HG02798 (cell line): Measurements from ENCODE around the gene GLDC.
A peak's percentile ranks its signal among the peaks of the same experiment; 100 is the strongest.
"Not testable (repeated sequence)": the region's sequence is repeated elsewhere in the genome, so short reads cannot be mapped to it uniquely, and the experiment has no call there.

Experiments
- ATAC-seq: cut with Tn5 transposase; IDR thresholded peaks from one replicate; pipeline ENCODE4 v1.9.1; 2021; ENCODE audit warnings: mild to moderate bottlenecking; ENCODE audit not compliant: unreplicated experiment, poor library complexity

Gene GLDC

GRCh38 chr9:6625363-6625762 lies 20.2 kb downstream of the GLDC start:
- ATAC-seq = no peak

- ATAC-seq = not testable (repeated sequence)
Measured at GRCh38 chr9:6622784-6623183, 22.7 kb downstream of the GLDC start.

GRCh38 chr9:6620796-6621195 lies 24.7 kb downstream of the GLDC start:
- ATAC-seq = no peak

GRCh38 chr9:6620353-6620752 lies 25.2 kb downstream of the GLDC start:
- no peak for ATAC-seq

- ATAC-seq = no peak
Measured at GRCh38 chr9:6619909-6620308, 25.6 kb downstream of the GLDC start.

GRCh38 chr9:6616951-6617602 lies 28.5 kb downstream of the GLDC start:
- no peak for ATAC-seq

GRCh38 chr9:6614489-6614888 lies 31.0 kb downstream of the GLDC start:
- no peak for ATAC-seq

GRCh38 chr9:6611865-6612264 lies 33.7 kb downstream of the GLDC start:
- ATAC-seq = no peak

- ATAC-seq = no peak
Measured at GRCh38 chr9:6610073-6610472, 35.5 kb downstream of the GLDC start.

- no peak for ATAC-seq
Measured at GRCh38 chr9:6609497-6610016, 36.0 kb downstream of the GLDC start.

- ATAC-seq = peak; percentile 83
Measured at GRCh38 chr9:6605202-6605601, 40.3 kb downstream of the GLDC start.

GRCh38 chr9:6600426-6600825 lies 45.1 kb downstream of the GLDC start:
- ATAC-seq = no peak

GRCh38 chr9:6600006-6600405 lies 45.5 kb downstream of the GLDC start:
- ATAC-seq = no peak

GRCh38 chr9:6598249-6598725 lies 47.2 kb downstream of the GLDC start:
- peak; percentile 96 for ATAC-seq

- ATAC-seq = no peak
Measured at GRCh38 chr9:6592791-6593190, 52.7 kb downstream of the GLDC start.

- no peak for ATAC-seq
Measured at GRCh38 chr9:6592231-6592630, 53.3 kb downstream of the GLDC start.

- no peak for ATAC-seq
Measured at GRCh38 chr9:6590772-6591384, 54.7 kb downstream of the GLDC start.

GRCh38 chr9:6590334-6590733 lies 55.2 kb downstream of the GLDC start:
- ATAC-seq = no peak

- ATAC-seq = no peak
Measured at GRCh38 chr9:6584881-6585597, 60.5 kb downstream of the GLDC start.

GRCh38 chr9:6581253-6581652 lies 64.3 kb downstream of the GLDC start:
- ATAC-seq = no peak

- ATAC-seq = no peak
Measured at GRCh38 chr9:6579613-6580012, 65.9 kb downstream of the GLDC start.
